C4-2B (cell line): ENCODE results near the gene IFITM1.

Experiments
- ZFX ChIP-seq: fragments of 450-650 bp; IDR thresholded peaks from 2 replicates; pipeline ENCODE4 v1.6.1; 2017
- TF ChIP-seq, protein P1 (sequence below): fragments of 450-650 bp; conservative IDR thresholded peaks from 2 replicates; pipeline ENCODE4 v1.5.1; 2017; ENCODE audit warnings: mild to moderate bottlenecking

DNA sequence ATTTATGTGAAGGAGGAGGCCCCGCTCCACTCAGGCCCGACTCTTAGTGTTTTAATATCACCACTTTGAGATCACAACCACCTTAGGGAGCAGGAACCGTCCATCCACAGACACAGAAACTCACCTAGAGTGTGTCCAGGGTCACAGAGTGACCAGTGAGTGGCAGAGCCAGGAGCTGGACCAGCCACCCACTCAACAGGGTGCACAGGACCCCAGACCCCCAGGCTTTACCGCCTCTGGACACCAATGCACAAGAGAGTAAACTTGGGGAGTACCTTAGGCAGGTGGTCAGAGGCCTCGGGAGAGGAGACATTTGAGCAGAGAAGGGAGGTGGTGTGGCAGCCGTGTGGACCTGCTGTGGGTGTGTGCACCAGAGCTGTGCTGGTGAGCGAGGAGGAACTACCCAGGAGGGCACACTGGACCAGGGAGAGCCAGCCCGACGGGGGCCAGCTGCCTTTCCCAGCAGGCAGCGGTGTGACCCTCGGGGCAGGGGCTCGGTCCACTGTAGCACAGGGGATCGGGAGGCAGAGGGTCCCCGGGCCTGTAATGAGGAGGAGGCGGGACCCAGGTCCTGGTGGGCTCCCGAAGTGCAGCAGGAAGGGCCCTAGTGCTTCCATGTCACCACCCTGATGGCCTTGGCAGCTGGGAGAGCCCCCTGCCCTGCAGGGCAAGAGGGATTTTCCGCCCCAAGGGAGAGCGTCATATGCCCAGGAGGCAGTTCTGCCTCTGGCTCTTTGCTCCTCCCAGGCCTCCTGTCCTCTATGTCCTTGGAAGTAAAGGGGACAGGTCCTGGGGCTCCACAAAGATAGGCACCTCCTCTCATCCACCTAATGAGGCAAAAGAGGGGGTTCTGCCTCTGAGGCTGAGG, 43.2 kb upstream of the IFITM1 start:
- TF ChIP-seq, protein P1, sequence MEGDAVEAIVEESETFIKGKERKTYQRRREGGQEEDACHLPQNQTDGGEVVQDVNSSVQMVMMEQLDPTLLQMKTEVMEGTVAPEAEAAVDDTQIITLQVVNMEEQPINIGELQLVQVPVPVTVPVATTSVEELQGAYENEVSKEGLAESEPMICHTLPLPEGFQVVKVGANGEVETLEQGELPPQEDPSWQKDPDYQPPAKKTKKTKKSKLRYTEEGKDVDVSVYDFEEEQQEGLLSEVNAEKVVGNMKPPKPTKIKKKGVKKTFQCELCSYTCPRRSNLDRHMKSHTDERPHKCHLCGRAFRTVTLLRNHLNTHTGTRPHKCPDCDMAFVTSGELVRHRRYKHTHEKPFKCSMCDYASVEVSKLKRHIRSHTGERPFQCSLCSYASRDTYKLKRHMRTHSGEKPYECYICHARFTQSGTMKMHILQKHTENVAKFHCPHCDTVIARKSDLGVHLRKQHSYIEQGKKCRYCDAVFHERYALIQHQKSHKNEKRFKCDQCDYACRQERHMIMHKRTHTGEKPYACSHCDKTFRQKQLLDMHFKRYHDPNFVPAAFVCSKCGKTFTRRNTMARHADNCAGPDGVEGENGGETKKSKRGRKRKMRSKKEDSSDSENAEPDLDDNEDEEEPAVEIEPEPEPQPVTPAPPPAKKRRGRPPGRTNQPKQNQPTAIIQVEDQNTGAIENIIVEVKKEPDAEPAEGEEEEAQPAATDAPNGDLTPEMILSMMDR: no peak
- TF ChIP-seq ZFX: no peak
